Vagina (tissue), 2 donors: ENCODE data around the gene EYS. TPM values are rescaled to one million over a fixed set of nuclear protein-coding genes. Genes with fewer than 3 reads are reported as not detected.

Source experiments
- DNase-seq, 2 donors: peaks; one replicate each; pipeline ENCODE4 v3.0.0-alpha.2; 2017; ENCODE audit errors: extremely low spot score in 2 of 2
- H3K27ac ChIP-seq: fragments of 200-600 bp; sonication (generic); one replicate; pipeline ENCODE4 v1.5.1; 2019
- H3K27me3 ChIP-seq: fragments of 200-600 bp; sonication (generic); one replicate; pipeline ENCODE4 v1.5.1; 2019
- H3K36me3 ChIP-seq, 2 donors: fragments of 200-600 bp; sonication (generic); one replicate each; pipeline ENCODE4 v1.5.1; 2017 to 2019
- H3K4me1 ChIP-seq: fragments of 200-600 bp; sonication (generic); one replicate; pipeline ENCODE4 v1.5.1; 2019
- H3K4me3 ChIP-seq, 2 donors: fragments of 200-600 bp; sonication (generic); 1 replicate in 1 of 2; 2 replicates in 1 of 2; pipeline ENCODE4 v1.5.1; 2016 to 2019
- H3K9me3 ChIP-seq: fragments of 200-600 bp; sonication (generic); one replicate; pipeline ENCODE4 v1.5.1; 2019
- POLR2A ChIP-seq, 2 donors: fragments of 450-650 bp; IDR thresholded peaks; one replicate each; pipeline ENCODE4 v1.6.1; 2017; ENCODE audit warnings: antibody characterized with exemption in 2 of 2, mild to moderate bottlenecking in 2 of 2, moderate library complexity in 2 of 2
- POLR2AphosphoS5 ChIP-seq, 2 donors: sonication (generic); formaldehyde crosslinking; IDR thresholded peaks; one replicate each; pipeline ENCODE4 v1.9.0; 2017; ENCODE audit warnings: antibody characterized with exemption in 2 of 2, mild to moderate bottlenecking in 2 of 2, low read depth in 1 of 2; ENCODE audit not compliant: insufficient read depth in 1 of 2
- intact Hi-C: fragments of 100-400 bp; cut with DNase I; formaldehyde crosslinking; loops from one replicate; pipeline ENCODE4 v1.15.1; 2023
- total RNA-seq: library from RNA; depleted of rRNA; stranded (reverse); fragments of >200 nt; gene quantifications from one replicate; pipeline ENCODE4 v1.2.3, GENCODE V29; 2016
- TF ChIP-seq, protein P1 (sequence below), 3 experiments: fragments of 450-650 bp in 2 of 3; fragments of 200-600 bp in 1 of 3; sonication (generic) in 1 of 3; IDR thresholded peaks; one replicate each; pipeline ENCODE4 v1.5.1; 2017 to 2019; ENCODE audit warnings: antibody characterized with exemption in 3 of 3, mild to moderate bottlenecking in 2 of 3, moderate library complexity in 2 of 3

Gene EYS
- total RNA-seq, 1 donor from 2014 or later: not detected

DNA sequence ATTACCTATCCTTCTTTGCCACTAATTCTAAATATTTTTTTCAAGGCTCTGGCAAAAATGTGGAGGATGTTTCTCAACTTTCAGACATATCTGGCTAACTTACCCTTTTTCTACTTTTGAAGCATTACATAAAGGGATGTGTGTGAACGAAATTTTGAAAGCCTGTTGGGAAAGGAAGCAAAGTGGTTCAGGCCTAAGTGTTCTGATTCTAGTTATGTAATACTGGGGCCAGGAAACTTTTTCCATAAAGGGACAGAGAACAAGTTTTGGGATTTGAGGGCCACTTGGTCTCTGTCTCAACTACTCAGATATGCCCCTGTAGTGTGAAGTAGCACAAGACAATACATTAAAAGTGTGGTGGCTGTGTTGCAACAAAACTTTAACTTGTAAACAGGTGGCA is 1349.6 kb downstream of the EYS start:
- H3K27ac ChIP-seq: no peak overlapping the region

DNA sequence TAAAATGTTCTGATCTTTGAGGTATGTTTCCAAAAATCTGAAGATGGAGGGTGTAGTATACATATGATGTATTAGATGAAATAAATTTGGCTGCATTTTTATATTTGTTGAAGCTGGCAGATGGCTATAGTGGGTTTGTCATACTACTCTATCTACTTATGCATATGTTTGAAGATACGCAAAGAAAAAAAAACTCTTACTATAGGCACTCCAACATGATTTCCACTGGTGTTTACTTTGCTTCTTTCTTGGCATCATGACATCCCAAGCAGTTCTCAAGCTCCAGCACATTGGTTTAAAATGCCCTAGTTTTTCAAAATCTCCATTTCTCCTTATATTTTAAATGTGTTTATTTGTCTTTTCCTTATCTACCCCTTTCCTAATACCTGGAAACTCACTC is 1359.6 kb downstream of the EYS start:
- DNase-seq: no peak
- no peak overlapping the region for H3K4me3 ChIP-seq
- H3K9me3 ChIP-seq: no peaks in the 10 kb centered on the region
- intact Hi-C loops: no loop called here
- TF ChIP-seq POLR2A (IDR thresholded peaks at IDR 0.05): no peak
- TF ChIP-seq POLR2AphosphoS5 (IDR thresholded peaks at IDR 0.05; ENCODE audit: insufficient read depth in 1 of 2, low read depth in 1 of 2): no peak
- TF ChIP-seq, protein P1, sequence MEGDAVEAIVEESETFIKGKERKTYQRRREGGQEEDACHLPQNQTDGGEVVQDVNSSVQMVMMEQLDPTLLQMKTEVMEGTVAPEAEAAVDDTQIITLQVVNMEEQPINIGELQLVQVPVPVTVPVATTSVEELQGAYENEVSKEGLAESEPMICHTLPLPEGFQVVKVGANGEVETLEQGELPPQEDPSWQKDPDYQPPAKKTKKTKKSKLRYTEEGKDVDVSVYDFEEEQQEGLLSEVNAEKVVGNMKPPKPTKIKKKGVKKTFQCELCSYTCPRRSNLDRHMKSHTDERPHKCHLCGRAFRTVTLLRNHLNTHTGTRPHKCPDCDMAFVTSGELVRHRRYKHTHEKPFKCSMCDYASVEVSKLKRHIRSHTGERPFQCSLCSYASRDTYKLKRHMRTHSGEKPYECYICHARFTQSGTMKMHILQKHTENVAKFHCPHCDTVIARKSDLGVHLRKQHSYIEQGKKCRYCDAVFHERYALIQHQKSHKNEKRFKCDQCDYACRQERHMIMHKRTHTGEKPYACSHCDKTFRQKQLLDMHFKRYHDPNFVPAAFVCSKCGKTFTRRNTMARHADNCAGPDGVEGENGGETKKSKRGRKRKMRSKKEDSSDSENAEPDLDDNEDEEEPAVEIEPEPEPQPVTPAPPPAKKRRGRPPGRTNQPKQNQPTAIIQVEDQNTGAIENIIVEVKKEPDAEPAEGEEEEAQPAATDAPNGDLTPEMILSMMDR (IDR thresholded peaks at IDR 0.05): no peak
- H3K27ac ChIP-seq: no peak overlapping the region
- no peaks in the 10 kb centered on the region for H3K27me3 ChIP-seq
- H3K36me3 ChIP-seq: no peaks in the 10 kb centered on the region
- no peaks in the 10 kb centered on the region for H3K4me1 ChIP-seq

More for the DNA sequence above, 1349.6 kb downstream of the EYS start:
- Histone ChIP-seq H3K9me3 (no peaks in the 10 kb centered on the region), H3K4me1 (no peaks in the 10 kb centered on the region), H3K27me3 (no peaks in the 10 kb centered on the region), H3K36me3 (no peaks in the 10 kb centered on the region), H3K4me3 (no peak overlapping the region)
- TF ChIP-seq POLR2AphosphoS5 (IDR thresholded peaks at IDR 0.05; ENCODE audit: insufficient read depth in 1 of 2, low read depth in 1 of 2) (no peak), POLR2A (IDR thresholded peaks at IDR 0.05) (no peak)
- TF ChIP-seq, protein P1 (IDR thresholded peaks at IDR 0.05): no peak
- intact Hi-C loops: no loop called here
- DNase-seq: no peak

DNA sequence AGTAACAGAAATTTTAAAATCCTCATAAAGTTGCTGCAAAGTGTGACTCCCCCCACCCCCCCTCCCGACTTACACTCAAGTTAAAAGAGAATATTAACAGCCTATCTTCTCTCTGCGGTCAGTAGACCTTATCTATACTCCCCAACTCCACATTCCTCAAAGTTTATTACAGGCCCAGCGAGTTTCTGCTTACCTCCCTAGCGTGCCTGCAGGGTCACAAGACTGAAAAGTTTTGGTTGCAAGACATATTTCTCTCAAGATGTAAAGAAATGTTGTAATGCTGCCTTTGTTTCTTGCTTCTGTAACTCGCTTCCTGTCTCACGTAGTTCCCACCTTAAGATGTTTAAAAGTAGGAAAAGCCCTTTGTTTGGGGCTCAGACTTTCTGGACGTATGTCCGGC is 1371.8 kb downstream of the EYS start:
- no peaks in the 10 kb centered on the region for H3K27me3 ChIP-seq
- intact Hi-C loops: no loop called here

DNA sequence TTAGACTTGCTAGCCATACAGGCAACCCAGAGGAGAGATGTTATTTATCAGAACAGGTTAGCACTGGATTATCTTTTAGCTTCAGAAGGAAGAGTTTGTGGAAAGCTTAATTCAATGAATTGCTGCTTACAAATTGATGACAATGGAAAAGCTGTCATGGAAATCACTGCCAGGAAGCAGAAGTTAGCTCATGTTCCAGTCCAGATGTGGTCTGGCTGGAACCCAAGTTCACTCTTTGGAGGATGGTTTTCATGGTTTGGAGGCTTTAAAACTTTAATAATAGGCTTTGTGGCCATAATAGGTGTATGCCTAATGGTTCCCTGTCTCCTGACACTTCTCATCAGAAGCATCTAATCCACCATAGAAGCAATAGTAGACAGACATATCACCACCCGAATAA is 1372.4 kb downstream of the EYS start:
- Histone ChIP-seq H3K27me3 (no peaks in the 10 kb centered on the region), H3K4me1 (no peaks in the 10 kb centered on the region), H3K36me3 (no peaks in the 10 kb centered on the region), H3K27ac (no peak overlapping the region), H3K4me3 (no peak overlapping the region), H3K9me3 (no peaks in the 10 kb centered on the region)
- no peak for DNase-seq
- TF ChIP-seq POLR2A (IDR thresholded peaks at IDR 0.05) (no peak), POLR2AphosphoS5 (IDR thresholded peaks at IDR 0.05; ENCODE audit: insufficient read depth in 1 of 2, low read depth in 1 of 2) (no peak)
- TF ChIP-seq, protein P1 (IDR thresholded peaks at IDR 0.05): no peak
- intact Hi-C loops: no loop called here

More for the DNA sequence above, 1371.8 kb downstream of the EYS start:
- no peaks in the 10 kb centered on the region for H3K36me3 ChIP-seq
- TF ChIP-seq, protein P1 (IDR thresholded peaks at IDR 0.05): no peak
- TF ChIP-seq POLR2A (IDR thresholded peaks at IDR 0.05) (no peak), POLR2AphosphoS5 (IDR thresholded peaks at IDR 0.05; ENCODE audit: insufficient read depth in 1 of 2, low read depth in 1 of 2) (no peak)
- H3K4me3 ChIP-seq: no peak overlapping the region
- no peak for DNase-seq
- H3K27ac ChIP-seq: no peak overlapping the region
- no peaks in the 10 kb centered on the region for H3K9me3 ChIP-seq
- H3K4me1 ChIP-seq: no peaks in the 10 kb centered on the region

DNA sequence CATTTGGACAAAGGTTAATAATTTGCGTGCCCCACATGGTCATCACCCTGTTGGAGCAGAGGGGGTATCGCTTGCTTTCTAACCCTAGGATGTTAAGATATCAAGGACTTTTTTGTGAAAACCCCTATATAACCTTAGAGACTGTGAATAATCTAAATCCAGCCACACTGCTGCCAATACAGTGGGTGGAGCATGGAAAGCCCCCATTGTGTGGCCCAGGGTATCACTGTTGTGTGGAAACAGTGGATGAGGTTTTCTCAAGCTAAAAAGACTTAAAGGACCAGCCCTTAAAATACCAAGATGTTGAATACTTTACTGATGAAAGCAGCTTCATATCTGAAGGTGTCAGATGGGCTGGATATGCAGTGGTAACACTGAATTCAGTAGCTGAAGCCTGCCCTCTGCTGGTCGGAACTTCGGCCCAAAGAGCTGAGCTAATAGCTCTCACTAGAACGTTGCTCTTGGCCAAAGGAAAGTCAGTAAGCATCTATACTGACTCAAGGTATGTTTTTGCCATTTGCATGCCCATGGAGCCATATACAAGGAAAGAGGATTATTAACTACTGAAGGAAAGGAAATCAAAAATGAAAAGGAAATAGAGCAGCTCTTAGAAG is 1376.2 kb downstream of the EYS start:
- no peaks in the 10 kb centered on the region for H3K36me3 ChIP-seq
- no peaks in the 10 kb centered on the region for H3K27me3 ChIP-seq
- H3K27ac ChIP-seq: no peak overlapping the region
- TF ChIP-seq, protein P1 (IDR thresholded peaks at IDR 0.05): peak in 1 of 3 experiments; percentile 27
- TF ChIP-seq POLR2AphosphoS5 (IDR thresholded peaks at IDR 0.05; ENCODE audit: insufficient read depth in 1 of 2, low read depth in 1 of 2): no peak
- TF ChIP-seq POLR2A (IDR thresholded peaks at IDR 0.05): no peak
- no peaks in the 10 kb centered on the region for H3K4me1 ChIP-seq
- no peak overlapping the region for H3K4me3 ChIP-seq
- intact Hi-C loops: no loop called here
- H3K9me3 ChIP-seq: no peaks in the 10 kb centered on the region
- DNase-seq: no peak
